ENCODE results near the gene ABCB11.

DNA sequence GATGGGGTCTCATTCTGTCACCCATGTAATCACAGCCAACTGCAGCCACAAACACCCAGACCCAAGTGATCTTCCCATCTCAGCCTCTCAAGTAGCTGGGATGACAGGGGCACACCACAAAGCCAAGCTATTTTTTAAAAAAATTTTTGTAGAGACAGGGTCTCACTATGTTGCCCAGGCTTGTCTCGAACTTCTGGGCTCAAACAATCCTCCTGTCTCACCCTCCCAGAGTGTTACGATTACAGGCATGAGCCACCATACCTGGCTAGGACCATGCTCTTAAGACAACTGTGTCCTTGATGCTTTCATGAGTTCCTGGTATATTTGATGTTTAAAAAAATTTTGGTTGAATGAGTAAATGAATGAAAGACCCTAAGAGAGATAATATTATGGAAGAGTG is 19.4 kb downstream of the ABCB11 start:
- no peak for TF ChIP-seq POLR2A (IDR thresholded peaks at IDR 0.05; ENCODE audit: low read length)
- no peak for TF ChIP-seq GATA1 (IDR thresholded peaks at IDR 0.05; ENCODE audit: low read depth, low read length)

Data from erythroblast (primary cell).